HepG2 (cell line): ENCODE results near the gene MICA. TPM values are rescaled to one million over a fixed set of nuclear protein-coding genes. Genes with fewer than 3 reads are reported as not detected.
A peak's percentile ranks its signal among the peaks of the same experiment; 100 is the strongest.

Experiments used
- ARNT ChIP-seq: fragments of 450-650 bp; IDR thresholded peaks from 2 replicates; pipeline ENCODE4 v1.6.1; 2017
- ATAD3A ChIP-seq: sonication (generic); formaldehyde crosslinking; IDR thresholded peaks from 2 replicates; pipeline ENCODE4 v1.4.0; 2020; ENCODE audit warnings: missing genetic modification reagents
- EZH2 ChIP-seq: conservative IDR thresholded peaks from 2 replicates; pipeline ENCODE4 v1.6.1; 2012; ENCODE audit warnings: mild to moderate bottlenecking, low read depth, low read length, moderate library complexity
- FLYWCH1 ChIP-seq: sonication (generic); formaldehyde crosslinking; IDR thresholded peaks from 2 replicates; pipeline ENCODE4 v1.8.1; 2023; ENCODE audit warnings: mild to moderate bottlenecking, missing genetic modification reagents
- HDAC1 ChIP-seq: sonication (generic); formaldehyde crosslinking; IDR thresholded peaks from 2 replicates; pipeline ENCODE4 v1.5.1; 2020; ENCODE audit warnings: mild to moderate bottlenecking, missing genetic modification reagents
- HOXA3 ChIP-seq: sonication (generic); formaldehyde crosslinking; IDR thresholded peaks from 2 replicates; pipeline ENCODE4 v1.5.0; 2020; ENCODE audit warnings: missing genetic modification reagents
- KDM3A ChIP-seq: IDR thresholded peaks from 2 replicates; pipeline ENCODE4 v1.6.1; 2018; ENCODE audit warnings: low read depth, missing compliant biosample characterization
- LRRFIP1 ChIP-seq: sonication (generic); formaldehyde crosslinking; conservative IDR thresholded peaks from 2 replicates; pipeline ENCODE4 v1.4.0; 2020; ENCODE audit warnings: missing genetic modification reagents
- MAZ ChIP-seq, 2 experiments: sonication (generic) in 1 of 2; formaldehyde crosslinking in 1 of 2; IDR thresholded peaks; 2 replicates each; pipeline versions ENCODE4 v1.5.0 to v1.6.1; 2012 to 2020; ENCODE audit warnings: low read depth in 2 of 2, mild to moderate bottlenecking in 2 of 2, borderline replicate concordance in 1 of 2, improper control_type of control experiment in 1 of 2, low read length in 1 of 2, missing genetic modification reagents in 1 of 2, moderate library complexity in 1 of 2
- MEF2D ChIP-seq: sonication (generic); formaldehyde crosslinking; IDR thresholded peaks from 2 replicates; pipeline ENCODE4 v1.5.1; 2020; ENCODE audit warnings: mild to moderate bottlenecking, missing genetic modification reagents
- NFRKB ChIP-seq: fragments of 450-650 bp; IDR thresholded peaks from 2 replicates; pipeline ENCODE4 v1.6.1; 2017
- POLR2AphosphoS2 ChIP-seq: IDR thresholded peaks from 2 replicates; pipeline ENCODE4 v1.6.1; 2011; ENCODE audit warnings: low read depth, low read length, improper control_type of control experiment
- REL ChIP-seq: sonication (generic); formaldehyde crosslinking; conservative IDR thresholded peaks from 2 replicates; pipeline ENCODE4 v1.8.0; 2022; ENCODE audit warnings: mild to moderate bottlenecking, missing genetic modification reagents, moderate library complexity
- WIZ ChIP-seq: sonication (generic); formaldehyde crosslinking; IDR thresholded peaks from 2 replicates; pipeline ENCODE4 v1.5.1; 2020; ENCODE audit warnings: mild to moderate bottlenecking, missing genetic modification reagents
- ZFAT ChIP-seq: sonication (generic); formaldehyde crosslinking; conservative IDR thresholded peaks from 2 replicates; pipeline ENCODE4 v1.8.1; 2023; ENCODE audit warnings: missing genetic modification reagents, inconsistent platforms
- ZFY ChIP-seq: sonication (generic); formaldehyde crosslinking; IDR thresholded peaks from 2 replicates; pipeline ENCODE4 v1.4.0; 2020; ENCODE audit warnings: missing genetic modification reagents
- ZNF276 ChIP-seq: sonication (generic); formaldehyde crosslinking; IDR thresholded peaks from 2 replicates; pipeline ENCODE4 v1.4.0; 2020; ENCODE audit warnings: mild to moderate bottlenecking, low read depth, missing genetic modification reagents
- ZNF609 ChIP-seq: sonication (generic); formaldehyde crosslinking; IDR thresholded peaks from 2 replicates; pipeline ENCODE4 v1.4.0; 2020; ENCODE audit warnings: mild to moderate bottlenecking, missing genetic modification reagents, borderline replicate concordance
- ZUFSP ChIP-seq: sonication (generic); formaldehyde crosslinking; IDR thresholded peaks from 2 replicates; pipeline ENCODE4 v1.9.0; 2021; ENCODE audit warnings: missing genetic modification reagents, mild to moderate bottlenecking, borderline replicate concordance
- polyA plus RNA-seq, 8 experiments: library from polyadenylated mRNA; depleted of rRNA in 3 of 8; stranded (reverse) in 7 of 8; unstranded in 1 of 8; fragments of >200 nt; fragmentation: Illumina TruSeq in 4 of 8; extraction: Trizol in 4 of 8; gene quantifications; 2 replicates each; pipeline versions ENCODE4 v1.2.1 to v1.2.3, GENCODE V29; 2011 to 2016; ENCODE audit warnings: low read depth in 4 of 8, missing spikeins in 1 of 8, mixed read lengths in 1 of 8; ENCODE audit not compliant: insufficient read depth in 1 of 8
- total RNA-seq, 5 experiments: library from RNA; depleted of rRNA; stranded (reverse); fragments of >200 nt; fragmentation: Illumina TruSeq; extraction: Trizol; gene quantifications; 2 replicates each; pipeline ENCODE4 v1.2.3, GENCODE V29; 2016; ENCODE audit warnings: low read depth in 1 of 5

Gene MICA
- total and polyA plus RNA-seq, 2 of the 13 experiments (the other 11 are each of a cell fraction or from before 2014, with no cell fraction given), result 21.6 to 38.1 TPM

- TF ChIP-seq HOXA3 (CRISPR knock-in tag) (peak; percentile 47), NFRKB (no peak), HDAC1 (CRISPR knock-in tag) (peak; percentile 20; the same call in 1 of the 2 replicates), MEF2D (CRISPR knock-in tag) (no peak), MAZ (IDR thresholded peaks at IDR 0.05; ENCODE audit: borderline replicate concordance, low read depth, low read length) (no peak), MAZ (CRISPR knock-in tag; IDR thresholded peaks at IDR 0.05; ENCODE audit: low read depth) (no peak), LRRFIP1 (CRISPR knock-in tag) (no peak), REL (CRISPR knock-in tag) (no peak; the same call in 1 of the 2 replicates), FLYWCH1 (no peak), ZUFSP (CRISPR knock-in tag) (no peak), ZNF609 (CRISPR knock-in tag) (peak; percentile 1; the same call in 1 of the 2 replicates), KDM3A (CRISPR knock-in tag) (no peak), ARNT (no peak), ZNF276 (CRISPR knock-in tag) (no peak), ZFAT (no peak), POLR2AphosphoS2 (no peak), EZH2 (no peak), WIZ (no peak), ZFY (CRISPR knock-in tag) (no peak), ATAD3A (CRISPR knock-in tag) (no peak)
Observed at GRCh38 chr6:31400467-31401289, 2.7 kb upstream of the MICA start (continued).
